ENCODE data around the gene C10orf105. TPM values are rescaled to one million over a fixed set of nuclear protein-coding genes. Genes with fewer than 3 reads are reported as not detected.

C10orf105 gene
- total and polyA plus RNA-seq, 2 of the 8 experiments (the other 6 are each of a cell fraction or from before 2014, with no cell fraction given): 0.71 to 0.73 TPM

DNA sequence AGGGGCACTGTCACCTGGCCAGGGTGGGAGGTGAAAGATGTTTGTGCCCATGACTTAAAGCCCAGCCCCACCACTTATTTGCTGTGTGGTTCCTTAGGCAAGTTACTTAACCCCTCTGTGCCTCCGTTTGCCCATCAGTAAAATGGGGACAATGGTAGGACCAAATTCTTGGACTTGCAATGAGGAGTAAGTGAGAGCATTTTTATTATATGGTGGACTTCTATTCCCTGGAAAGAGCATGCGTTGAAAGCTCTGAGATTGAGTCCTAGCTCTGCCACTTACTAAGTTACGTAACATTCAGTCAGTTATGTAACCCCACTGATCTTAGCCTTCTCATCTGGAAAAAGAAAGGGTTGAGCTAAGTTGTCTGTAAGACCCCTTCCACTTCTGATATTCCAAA is 35.0 kb upstream of the C10orf105 start:
- Histone ChIP-seq H2BK20ac (ENCODE audit: low read length) (no peak overlapping the region), H2AK5ac (ENCODE audit: low read depth, low read length) (no peak overlapping the region), H2AFZ (ENCODE audit: low read length) (no peak overlapping the region), H3K18ac (ENCODE audit: extremely low read depth, low read length) (no peak overlapping the region), H3K9ac (replicated peaks in 1 of 4; ENCODE audit: extremely low read depth in 1 of 4, low read depth in 3 of 4, low read length in 3 of 4) (no peak overlapping the region), H3K23me2 (ENCODE audit: low read depth, low read length) (no peaks in the 10 kb centered on the region), H3K79me2 (ENCODE audit: control insufficient read depth in 1 of 2, insufficient read depth in 2 of 2, low read length in 2 of 2) (no peaks in the 10 kb centered on the region), H2BK120ac (replicated peaks; ENCODE audit: low read depth, low read length) (no peak overlapping the region), H3K4me1 (replicated peaks in 1 of 4; ENCODE audit: control insufficient read depth in 3 of 4, insufficient read depth in 4 of 4, low read length in 3 of 4) (peaks cover 0 to 7% (median 4%) of the 10 kb centered on the region in 4 experiments; a peak in 5 of 7 replicates), H4K5ac (ENCODE audit: insufficient read length, low read depth, low read length) (no peak overlapping the region), H2BK5ac (ENCODE audit: low read depth, low read length) (no peak overlapping the region), H3K79me1 (ENCODE audit: low read depth, low read length) (no peaks in the 10 kb centered on the region), H2BK12ac (ENCODE audit: low read depth, low read length) (no peak overlapping the region), H3K9me3 (ENCODE audit: insufficient read depth in 2 of 2, low read depth in 1 of 2, low read length in 1 of 2) (no peaks in the 10 kb centered on the region), H3K4me2 (ENCODE audit: insufficient read depth in 1 of 2, low read depth in 2 of 2, low read length in 2 of 2) (no peak overlapping the region), H4K91ac (replicated peaks; ENCODE audit: insufficient read length, low read length) (no peak overlapping the region), H3K27ac (ENCODE audit: low read depth, low read length) (no peak overlapping the region), H3K4me3 (ENCODE audit: extremely low read depth in 1 of 4, insufficient read depth in 2 of 4, low read depth in 3 of 4, low read length in 4 of 4) (no peak overlapping the region), H3K27me3 (replicated peaks in 1 of 4; ENCODE audit: control insufficient read depth in 3 of 4, extremely low read depth in 1 of 4, insufficient read depth in 3 of 4, low read length in 3 of 4) (no peaks in the 10 kb centered on the region; a peak in 2 of 7 replicates), H2BK15ac (ENCODE audit: low read length) (no peak overlapping the region), H3K56ac (replicated peaks; ENCODE audit: insufficient read length, low read depth, low read length) (no peak overlapping the region), H4K8ac (ENCODE audit: extremely low read depth, insufficient read depth, low read length) (no peak overlapping the region), H4K20me1 (replicated peaks in 1 of 2; ENCODE audit: control insufficient read depth in 1 of 2, insufficient read depth in 2 of 2, low read length in 2 of 2) (no peaks in the 10 kb centered on the region), H3K23ac (ENCODE audit: insufficient read length) (no peak overlapping the region), H3K14ac (ENCODE audit: insufficient read length) (no peak overlapping the region), H3K36me3 (ENCODE audit: control insufficient read depth in 2 of 4, insufficient read depth in 4 of 4, low read length in 3 of 4) (no peaks in the 10 kb centered on the region), H3K4ac (replicated peaks; ENCODE audit: insufficient read length, low read depth, low read length) (no peak overlapping the region)
- POLR2A ChIA-PET (ENCODE audit: partially characterized antibody): no interaction called here
- 84% methylated on average over 3 of the region's 3 CpGs; no CpG with 5 or more reads in 1 of the 2 experiments for WGBS, 2 experiments (ENCODE audit: extremely low coverage in 1 of 2, insufficient coverage in 1 of 2, insufficient read length in 1 of 2, insufficient replicate concordance in 2 of 2, low coverage in 1 of 2, low lambda C conversion rate in 2 of 2, missing lambda C conversion rate in 1 of 2)
- CTCF ChIA-PET (ENCODE audit: partially characterized antibody): interaction anchor here (1.0 to 2.5 kb wide), 7 partner anchors 8 to 435 kb away, joined by 3 to 9 read pairs (median 4); partner anchors contain the start of gene VSIR
- DNase-seq (ENCODE audit: low read depth in 1 of 2, low spot score in 2 of 2): no peak
- TF ChIP-seq KDM1A (IDR thresholded peaks at IDR 0.05; ENCODE audit: borderline replicate concordance, low read length) (0 out of 2 replicates have a peak, but pooled peaks have one; percentile 38), POLR2AphosphoS5 (IDR thresholded peaks at IDR 0.05; ENCODE audit: low read depth, low read length) (no peak), TAF1 (IDR thresholded peaks at IDR 0.05; ENCODE audit: low read depth, low read length) (0 out of 2 replicates have a peak, but pooled peaks have one; percentile 16), RXRA (IDR thresholded peaks at IDR 0.05; ENCODE audit: insufficient read depth, low read depth, low read length) (no peak), TCF12 (IDR thresholded peaks at IDR 0.05; ENCODE audit: low read depth, low read length) (no peak)
- no peak for FAIRE-seq
